ENCODE measurements around the gene TRPC1.
A peak's percentile ranks its signal among the peaks of the same experiment; 100 is the strongest.
"Not testable (repeated sequence)": the region's sequence is repeated elsewhere in the genome, so short reads cannot be mapped to it uniquely, and the experiment has no call there.

Gene TRPC1

GRCh38 chr3:142752605-142753004 lies 28.8 kb downstream of the TRPC1 start:
- DNase-seq (ENCODE audit: low spot score); FAIRE-seq: not testable (repeated sequence)

GRCh38 chr3:142754494-142754893 lies 30.7 kb downstream of the TRPC1 start:
- DNase-seq (ENCODE audit: low spot score) = no peak
- no peak for FAIRE-seq

GRCh38 chr3:142768338-142768737 lies 44.5 kb downstream of the TRPC1 start:
- FAIRE-seq = no peak
- DNase-seq (ENCODE audit: low spot score) = no peak

GRCh38 chr3:142777927-142778326 lies 54.1 kb downstream of the TRPC1 start:
- FAIRE-seq (no peak), DNase-seq (ENCODE audit: low spot score) (no peak)

GRCh38 chr3:142778541-142778940 lies 54.7 kb downstream of the TRPC1 start:
- FAIRE-seq = no peak
- DNase-seq (ENCODE audit: low spot score) = no peak

- DNase-seq (ENCODE audit: low spot score) = no peak
- no peak for FAIRE-seq
Observed at GRCh38 chr3:142779591-142779990, 55.8 kb downstream of the TRPC1 start.

- DNase-seq (ENCODE audit: low spot score) = no peak
- FAIRE-seq = no peak
Observed at GRCh38 chr3:142782616-142783015, 58.8 kb downstream of the TRPC1 start.

- no peak for DNase-seq (ENCODE audit: low spot score)
- FAIRE-seq = no peak
Observed at GRCh38 chr3:142784228-142784627, 60.4 kb downstream of the TRPC1 start.

- FAIRE-seq (no peak), DNase-seq (ENCODE audit: low spot score) (no peak)
Observed at GRCh38 chr3:142785996-142786395, 62.2 kb downstream of the TRPC1 start.

GRCh38 chr3:142787719-142788118 lies 63.9 kb downstream of the TRPC1 start:
- DNase-seq (ENCODE audit: low spot score) (no peak), FAIRE-seq (no peak)

GRCh38 chr3:142794508-142794907 lies 70.7 kb downstream of the TRPC1 start:
- DNase-seq (ENCODE audit: low spot score) (no peak), FAIRE-seq (no peak)

- DNase-seq (ENCODE audit: low spot score) (no peak), FAIRE-seq (no peak)
Observed at GRCh38 chr3:142795332-142795731, 71.5 kb downstream of the TRPC1 start.

- FAIRE-seq = no peak
- no peak for DNase-seq (ENCODE audit: low spot score)
Observed at GRCh38 chr3:142796823-142797222, 73.0 kb downstream of the TRPC1 start.

- DNase-seq (ENCODE audit: low spot score) (no peak), FAIRE-seq (no peak)
Observed at GRCh38 chr3:142801746-142802145, 77.9 kb downstream of the TRPC1 start.

- FAIRE-seq (no peak), DNase-seq (ENCODE audit: low spot score) (no peak)
Observed at GRCh38 chr3:142802891-142803290, 79.1 kb downstream of the TRPC1 start.

- DNase-seq (ENCODE audit: low spot score) (peak; percentile 33), FAIRE-seq (no peak)
Observed at GRCh38 chr3:142808103-142808917, 84.5 kb downstream of the TRPC1 start.

- no peak for DNase-seq (ENCODE audit: low spot score)
- FAIRE-seq = peak; percentile 13
Observed at GRCh38 chr3:142809259-142809658, 85.4 kb downstream of the TRPC1 start.

- DNase-seq (ENCODE audit: low spot score) (no peak), FAIRE-seq (no peak)
Observed at GRCh38 chr3:142815803-142816202, 92.0 kb downstream of the TRPC1 start.

GRCh38 chr3:142817356-142817755 lies 93.5 kb downstream of the TRPC1 start:
- DNase-seq (ENCODE audit: low spot score) (no peak), FAIRE-seq (no peak)

- no peak for DNase-seq (ENCODE audit: low spot score)
- no peak for FAIRE-seq
Observed at GRCh38 chr3:142817897-142818296, 94.1 kb downstream of the TRPC1 start.

- DNase-seq (ENCODE audit: low spot score) (no peak), FAIRE-seq (no peak)
Observed at GRCh38 chr3:142818651-142819050, 94.8 kb downstream of the TRPC1 start.

GRCh38 chr3:142819179-142819578 lies 95.3 kb downstream of the TRPC1 start:
- DNase-seq (ENCODE audit: low spot score) = no peak
- no peak for FAIRE-seq

GRCh38 chr3:142828703-142829305 lies 105.0 kb downstream of the TRPC1 start:
- DNase-seq (ENCODE audit: low spot score) = peak; percentile 68
- peak; percentile 80 for FAIRE-seq
